Right lobe of liver (tissue), 4 donors: Measurements from ENCODE around the gene KRT85.

Experiments used
- POLR2A ChIP-seq: fragments of 450-650 bp; IDR thresholded peaks from one replicate; pipeline ENCODE4 v1.6.1; 2017; ENCODE audit warnings: antibody characterized with exemption, mild to moderate bottlenecking
- TF ChIP-seq, protein P1 (sequence below), 4 donors: fragments of 200-600 bp in 3 of 4; fragments of 450-650 bp in 1 of 4; IDR thresholded peaks; one replicate each; pipeline versions ENCODE4 v1.5.1 to v1.8.0; 2016 to 2022; ENCODE audit warnings: antibody characterized with exemption in 4 of 4, mild to moderate bottlenecking in 2 of 4
- donor health status: DM: no; HTN: no; CAD: no.
- donor health status: DM: no; HTN: no; CAD: no.
- donor health status: DM: no; HTN: yes; CAD: no.

DNA sequence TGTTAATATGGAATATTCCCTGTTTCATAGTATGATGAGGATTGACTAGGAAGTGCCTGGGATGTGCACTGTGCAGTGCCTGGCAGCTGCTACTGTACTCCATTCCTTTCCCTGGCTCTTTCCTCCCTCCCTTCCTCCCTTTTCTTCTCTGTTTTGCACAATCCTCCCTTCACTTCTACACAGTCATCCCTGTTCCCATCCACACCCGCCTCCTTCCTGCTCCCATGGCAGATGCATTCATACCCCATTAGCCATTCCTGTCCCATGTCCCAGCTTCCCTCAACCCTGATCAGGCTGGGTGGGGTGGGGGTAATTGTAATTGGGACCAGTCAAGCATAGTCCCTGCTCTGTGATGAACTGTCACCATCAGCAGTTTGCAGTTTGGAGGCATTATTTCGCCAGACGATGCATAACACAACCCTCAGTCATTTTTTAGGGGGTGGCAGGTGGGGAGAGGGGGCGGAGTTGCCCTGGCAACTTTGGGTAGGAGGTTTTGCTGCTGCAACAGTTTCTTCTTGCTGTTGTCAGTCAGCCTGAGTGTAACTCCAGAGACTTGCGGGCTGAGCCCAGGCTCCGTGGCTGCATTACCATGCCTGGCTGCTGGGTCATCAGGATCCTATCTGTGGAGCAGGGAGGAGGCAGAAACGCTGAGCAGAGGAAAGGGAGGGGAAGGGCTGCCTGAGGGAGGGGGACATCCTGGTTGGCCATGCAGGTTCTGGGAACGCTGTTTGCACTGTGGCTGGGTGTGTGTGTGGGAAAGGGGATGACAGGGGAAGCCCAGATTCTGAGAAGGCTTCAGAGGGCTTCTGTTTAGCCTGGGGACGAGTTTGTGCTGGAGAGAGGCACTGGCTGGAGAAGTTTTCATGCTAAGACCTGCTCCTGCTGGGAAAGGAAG, 22.3 kb upstream of the KRT85 start:
- no peak for TF ChIP-seq POLR2A
- TF ChIP-seq, protein P1, sequence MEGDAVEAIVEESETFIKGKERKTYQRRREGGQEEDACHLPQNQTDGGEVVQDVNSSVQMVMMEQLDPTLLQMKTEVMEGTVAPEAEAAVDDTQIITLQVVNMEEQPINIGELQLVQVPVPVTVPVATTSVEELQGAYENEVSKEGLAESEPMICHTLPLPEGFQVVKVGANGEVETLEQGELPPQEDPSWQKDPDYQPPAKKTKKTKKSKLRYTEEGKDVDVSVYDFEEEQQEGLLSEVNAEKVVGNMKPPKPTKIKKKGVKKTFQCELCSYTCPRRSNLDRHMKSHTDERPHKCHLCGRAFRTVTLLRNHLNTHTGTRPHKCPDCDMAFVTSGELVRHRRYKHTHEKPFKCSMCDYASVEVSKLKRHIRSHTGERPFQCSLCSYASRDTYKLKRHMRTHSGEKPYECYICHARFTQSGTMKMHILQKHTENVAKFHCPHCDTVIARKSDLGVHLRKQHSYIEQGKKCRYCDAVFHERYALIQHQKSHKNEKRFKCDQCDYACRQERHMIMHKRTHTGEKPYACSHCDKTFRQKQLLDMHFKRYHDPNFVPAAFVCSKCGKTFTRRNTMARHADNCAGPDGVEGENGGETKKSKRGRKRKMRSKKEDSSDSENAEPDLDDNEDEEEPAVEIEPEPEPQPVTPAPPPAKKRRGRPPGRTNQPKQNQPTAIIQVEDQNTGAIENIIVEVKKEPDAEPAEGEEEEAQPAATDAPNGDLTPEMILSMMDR (IDR thresholded peaks at IDR 0.05), result no peak
